ENCODE results near the gene CNTNAP2.

DNA sequence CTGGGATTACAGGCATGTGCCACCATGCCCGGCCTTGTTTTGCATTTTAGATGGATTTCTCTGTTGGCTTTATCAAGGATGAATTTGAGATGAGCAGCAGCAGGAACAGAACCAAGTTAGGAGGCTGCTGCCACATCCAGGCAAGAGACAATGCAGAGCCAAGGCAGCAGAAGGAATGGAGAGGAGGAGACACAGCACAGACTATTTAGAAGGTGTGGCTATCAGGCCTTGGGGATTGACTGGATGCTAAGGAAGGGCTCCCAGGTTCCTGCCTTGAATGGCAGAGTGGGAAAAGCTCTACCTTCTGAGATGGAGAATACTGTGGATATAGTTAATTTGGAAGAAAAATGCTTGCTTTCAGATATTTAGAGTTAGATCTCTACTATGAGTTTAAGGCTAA lies 1989.3 kb downstream of the CNTNAP2 start:
- TF ChIP-seq ZNF274 (IDR thresholded peaks at IDR 0.05; ENCODE audit: low read depth, low read length) (no peak), YY1 (IDR thresholded peaks at IDR 0.05; ENCODE audit: insufficient read depth, insufficient read length) (no peak)
